ENCODE data around the gene GPR141. TPM values are rescaled to one million over a fixed set of nuclear protein-coding genes. Genes with fewer than 3 reads are reported as not detected.

GPR141 gene
- polyA plus RNA-seq, 1 donor (not counting 4 experiments of a cell fraction or from before 2014, with no cell fraction given), result not detected

GRCh38 chr7:37719077-37719476, 35.5 kb downstream of the GPR141 start:
- DNase-seq (ENCODE audit: low read depth, low spot score) (no peak), FAIRE-seq (no peak)
- Histone ChIP-seq H3K4me2 (ENCODE audit: control insufficient read depth, extremely low read depth, insufficient read depth, low read depth, low read length) (no peak overlapping the region), H4K20me1 (ENCODE audit: control insufficient read depth, extremely low read depth, insufficient read depth, low read length) (no peaks in the 10 kb centered on the region), H3K36me3 (ENCODE audit: control insufficient read depth in 2 of 2, extremely low read depth in 1 of 2, insufficient read depth in 2 of 2, low read length in 2 of 2) (no peaks in the 10 kb centered on the region), H3K9ac (ENCODE audit: control insufficient read depth, extremely low read depth, insufficient read depth, low read length) (no peak overlapping the region), H3K27me3 (ENCODE audit: control insufficient read depth, extremely low read depth, insufficient read depth, low read length) (no peaks in the 10 kb centered on the region), H3K79me2 (ENCODE audit: control insufficient read depth, insufficient read depth, low read length) (no peaks in the 10 kb centered on the region), H3K4me1 (ENCODE audit: control insufficient read depth, extremely low read depth, insufficient read depth, low read length) (no peaks in the 10 kb centered on the region), H3K27ac (ENCODE audit: control insufficient read depth, insufficient read depth, low read length) (no peak overlapping the region), H3K9me1 (ENCODE audit: control insufficient read depth, extremely low read depth, insufficient read depth, low read length) (no peaks in the 10 kb centered on the region), H2AFZ (ENCODE audit: control insufficient read depth, low read length) (no peak overlapping the region), H3K4me3 (ENCODE audit: control insufficient read depth in 2 of 3, extremely low read depth in 1 of 3, insufficient read depth in 2 of 3, low read depth in 1 of 3, low read length in 3 of 3) (no peak overlapping the region), H3K9me3 (ENCODE audit: control insufficient read depth, low read depth, low read length) (peaks cover 3% of the 10 kb centered on the region)
- no peak for TF ChIP-seq EZH2 (IDR thresholded peaks at IDR 0.05; ENCODE audit: low read length)
- no peak for TF ChIP-seq CTCF (optimal IDR thresholded peaks at IDR 0.05 in 1 of 3, IDR thresholded peaks at IDR 0.05 in 1 of 3, conservative IDR thresholded peaks at IDR 0.05 in 1 of 3; ENCODE audit: extremely low read depth in 1 of 3, insufficient read depth in 2 of 3, low read length in 3 of 3)
- dilution Hi-C loops (cut with MboI; ENCODE audit: extremely low pct_ligation_motif_present, low sequenced_read_pairs), result no loop called here

GRCh38 chr7:37724732-37725131, 41.2 kb downstream of the GPR141 start:
- Histone ChIP-seq H4K20me1 (ENCODE audit: control insufficient read depth, extremely low read depth, insufficient read depth, low read length) (no peaks in the 10 kb centered on the region), H3K27ac (ENCODE audit: control insufficient read depth, insufficient read depth, low read length) (no peak overlapping the region), H3K9me1 (ENCODE audit: control insufficient read depth, extremely low read depth, insufficient read depth, low read length) (no peaks in the 10 kb centered on the region), H3K79me2 (ENCODE audit: control insufficient read depth, insufficient read depth, low read length) (no peaks in the 10 kb centered on the region), H3K27me3 (ENCODE audit: control insufficient read depth, extremely low read depth, insufficient read depth, low read length) (no peaks in the 10 kb centered on the region), H3K9ac (ENCODE audit: control insufficient read depth, extremely low read depth, insufficient read depth, low read length) (no peak overlapping the region), H3K4me3 (ENCODE audit: control insufficient read depth in 2 of 3, extremely low read depth in 1 of 3, insufficient read depth in 2 of 3, low read depth in 1 of 3, low read length in 3 of 3) (no peak overlapping the region), H3K9me3 (ENCODE audit: control insufficient read depth, low read depth, low read length) (peaks cover 3% of the 10 kb centered on the region), H3K36me3 (ENCODE audit: control insufficient read depth in 2 of 2, extremely low read depth in 1 of 2, insufficient read depth in 2 of 2, low read length in 2 of 2) (no peaks in the 10 kb centered on the region), H2AFZ (ENCODE audit: control insufficient read depth, low read length) (no peak overlapping the region), H3K4me2 (ENCODE audit: control insufficient read depth, extremely low read depth, insufficient read depth, low read depth, low read length) (no peak overlapping the region), H3K4me1 (ENCODE audit: control insufficient read depth, extremely low read depth, insufficient read depth, low read length) (no peaks in the 10 kb centered on the region)
- TF ChIP-seq EZH2 (IDR thresholded peaks at IDR 0.05; ENCODE audit: low read length), result no peak
- TF ChIP-seq CTCF (optimal IDR thresholded peaks at IDR 0.05 in 1 of 3, IDR thresholded peaks at IDR 0.05 in 1 of 3, conservative IDR thresholded peaks at IDR 0.05 in 1 of 3; ENCODE audit: extremely low read depth in 1 of 3, insufficient read depth in 2 of 3, low read length in 3 of 3), result no peak
- DNase-seq (ENCODE audit: low read depth, low spot score), result no peak
- dilution Hi-C loops (cut with MboI; ENCODE audit: extremely low pct_ligation_motif_present, low sequenced_read_pairs), result no loop called here
- FAIRE-seq, result no peak

All from keratinocyte (primary cell).